Muscle layer of colon (tissue), 2 donors: ENCODE measurements around the gene STK35.
A peak's percentile ranks its signal among the peaks of the same experiment; 100 is the strongest.

Experiments
- H3K27ac ChIP-seq: one replicate; pipeline ENCODE4 v1.7.0; 2013; ENCODE audit warnings: low read depth, mild to moderate bottlenecking, low read length, moderate library complexity
- H3K27me3 ChIP-seq, 2 donors: one replicate each; pipeline ENCODE4 v1.7.0; 2013; ENCODE audit warnings: low read length in 2 of 2, mild to moderate bottlenecking in 2 of 2; ENCODE audit not compliant: insufficient read depth in 2 of 2, control insufficient read depth in 1 of 2
- H3K36me3 ChIP-seq: one replicate; pipeline ENCODE4 v1.7.0; 2013; ENCODE audit warnings: mild to moderate bottlenecking, low read length; ENCODE audit not compliant: insufficient read depth
- H3K4me1 ChIP-seq: one replicate; pipeline ENCODE4 v1.7.0; 2013; ENCODE audit warnings: mild to moderate bottlenecking, low read length; ENCODE audit not compliant: insufficient read depth
- H3K4me3 ChIP-seq, 2 donors: one replicate each; pipeline ENCODE4 v1.7.0; 2013; ENCODE audit warnings: low read length in 2 of 2, low read depth in 1 of 2, mild to moderate bottlenecking in 1 of 2, moderate library complexity in 1 of 2
- H3K9ac ChIP-seq: one replicate; pipeline ENCODE4 v1.7.0; 2013; ENCODE audit warnings: low read length
- H3K9me3 ChIP-seq: one replicate; pipeline ENCODE4 v1.7.0; 2013; ENCODE audit warnings: mild to moderate bottlenecking, low read length
- donor health status: abdominal sarcoma.
- donor health status: Adenocarcinoma of cecum.

The STK35 gene

GRCh38 chr20:2109425-2110210 is 8.0 kb downstream of the STK35 start:
- Histone ChIP-seq H3K27ac (peak overlapping the region; percentile 15), H3K4me1 (peaks cover 90% of the 10 kb centered on the region), H3K4me3 (peak overlapping the region in 1 of 2 donors; percentile 21), H3K9ac (no peak overlapping the region), H3K9me3 (no peaks in the 10 kb centered on the region), H3K27me3 (no peaks in the 10 kb centered on the region), H3K36me3 (peaks cover 16% of the 10 kb centered on the region)

- H3K27me3 ChIP-seq: no peaks in the 10 kb centered on the region
- H3K27ac ChIP-seq: no peak overlapping the region
- H3K4me3 ChIP-seq: no peak overlapping the region
- H3K36me3 ChIP-seq: peaks cover 15% of the 10 kb centered on the region
- H3K9me3 ChIP-seq: no peaks in the 10 kb centered on the region
- peaks cover 83% of the 10 kb centered on the region for H3K4me1 ChIP-seq
- H3K9ac ChIP-seq: no peak overlapping the region
These were observed 11.3 kb downstream of the STK35 start for GRCh38 chr20:2112910-2113309.

- Histone ChIP-seq H3K4me3 (peak overlapping the region in 1 of 2 donors; percentile 0), H3K4me1 (peaks cover 80% of the 10 kb centered on the region), H3K9ac (no peak overlapping the region), H3K27ac (peak overlapping the region; percentile 38), H3K36me3 (peaks cover 25% of the 10 kb centered on the region), H3K27me3 (no peaks in the 10 kb centered on the region), H3K9me3 (no peaks in the 10 kb centered on the region)
These were observed 12.7 kb downstream of the STK35 start for GRCh38 chr20:2114127-2114959.

- Histone ChIP-seq H3K27me3 (no peaks in the 10 kb centered on the region), H3K36me3 (peaks cover 25% of the 10 kb centered on the region), H3K9me3 (no peaks in the 10 kb centered on the region), H3K4me3 (no peak overlapping the region), H3K27ac (peak overlapping the region; percentile 38), H3K9ac (no peak overlapping the region), H3K4me1 (peaks cover 77% of the 10 kb centered on the region)
These were observed 13.5 kb downstream of the STK35 start for GRCh38 chr20:2114990-2115681.

GRCh38 chr20:2116170-2116940 is 14.7 kb downstream of the STK35 start:
- H3K36me3 ChIP-seq: peaks cover 29% of the 10 kb centered on the region
- H3K9ac ChIP-seq: no peak overlapping the region
- H3K27ac ChIP-seq: no peak overlapping the region
- no peaks in the 10 kb centered on the region for H3K9me3 ChIP-seq
- H3K4me3 ChIP-seq: no peak overlapping the region
- no peaks in the 10 kb centered on the region for H3K27me3 ChIP-seq
- H3K4me1 ChIP-seq: peaks cover 73% of the 10 kb centered on the region

- peaks cover 73% of the 10 kb centered on the region for H3K4me1 ChIP-seq
- no peak overlapping the region for H3K9ac ChIP-seq
- H3K36me3 ChIP-seq: peaks cover 29% of the 10 kb centered on the region
- no peaks in the 10 kb centered on the region for H3K27me3 ChIP-seq
- no peak overlapping the region for H3K4me3 ChIP-seq
- no peaks in the 10 kb centered on the region for H3K9me3 ChIP-seq
- no peak overlapping the region for H3K27ac ChIP-seq
These were observed 17.2 kb downstream of the STK35 start for GRCh38 chr20:2118783-2119182.

- Histone ChIP-seq H3K27me3 (no peaks in the 10 kb centered on the region), H3K4me1 (peaks cover 78% of the 10 kb centered on the region), H3K9ac (no peak overlapping the region), H3K9me3 (no peaks in the 10 kb centered on the region), H3K36me3 (peaks cover 14% of the 10 kb centered on the region), H3K4me3 (peak overlapping the region in 1 of 2 donors; percentile 8), H3K27ac (no peak overlapping the region)
These were observed 21.3 kb downstream of the STK35 start for GRCh38 chr20:2122936-2123335.

- no peak overlapping the region for H3K9ac ChIP-seq
- H3K4me1 ChIP-seq: peaks cover 76% of the 10 kb centered on the region
- H3K27ac ChIP-seq: no peak overlapping the region
- H3K27me3 ChIP-seq: no peaks in the 10 kb centered on the region
- H3K36me3 ChIP-seq: peaks cover 10% of the 10 kb centered on the region
- no peaks in the 10 kb centered on the region for H3K9me3 ChIP-seq
- H3K4me3 ChIP-seq: no peak overlapping the region
These were observed 22.1 kb downstream of the STK35 start for GRCh38 chr20:2123720-2124119.

- Histone ChIP-seq H3K4me3 (no peak overlapping the region), H3K9me3 (no peaks in the 10 kb centered on the region), H3K27me3 (no peaks in the 10 kb centered on the region), H3K36me3 (peaks cover 4% of the 10 kb centered on the region), H3K27ac (no peak overlapping the region), H3K9ac (no peak overlapping the region), H3K4me1 (peaks cover 68% of the 10 kb centered on the region)
These were observed 23.1 kb downstream of the STK35 start for GRCh38 chr20:2124564-2125213.

- H3K4me1 ChIP-seq: peaks cover 60% of the 10 kb centered on the region
- H3K9ac ChIP-seq: no peak overlapping the region
- no peaks in the 10 kb centered on the region for H3K9me3 ChIP-seq
- H3K27ac ChIP-seq: no peak overlapping the region
- H3K27me3 ChIP-seq: no peaks in the 10 kb centered on the region
- H3K36me3 ChIP-seq: peaks cover under 1% of the 10 kb centered on the region
- H3K4me3 ChIP-seq: no peak overlapping the region
These were observed 24.0 kb downstream of the STK35 start for GRCh38 chr20:2125474-2126112.
